WTC11 (cell line): Measurements from ENCODE around the gene DDX11. TPM values are rescaled to one million over a fixed set of nuclear protein-coding genes. Genes with fewer than 3 reads are reported as not detected.
A peak's percentile ranks its signal among the peaks of the same experiment; 100 is the strongest.
"Not testable (repeated sequence)": the region's sequence is repeated elsewhere in the genome, so short reads cannot be mapped to it uniquely, and the experiment has no call there.

Experiments
- ATAC-seq: fragments of 200-7000 bp; cut with Tn5 transposase; 2 replicates; pipeline ENCODE4 v1.10.0; 2021; ENCODE audit warnings: mild to moderate bottlenecking, moderate library complexity
- CTCF ChIA-PET: fragments of 300-600 bp; sonication (Branson Sonifier 250); formaldehyde crosslinking; loops from one replicate; lab custom pipeline; 2021; ENCODE audit warnings: antibody characterized with exemption; lab: Charles Lee
- POLR2A ChIA-PET: fragments of 350-600 bp; sonication (Branson Sonifier 250); formaldehyde crosslinking; loops from one replicate; lab custom pipeline; 2021; ENCODE audit warnings: antibody characterized with exemption; lab: Charles Lee
- DNase-seq: peaks from one replicate; pipeline ENCODE4 v3.0.0; 2021; ENCODE audit warnings: low spot score
- H3K27ac Mint-ChIP-seq: 2 replicates; pipeline ENCODE4 v1.8.0; 2021; ENCODE audit warnings: mixed read lengths
- H3K27me3 Mint-ChIP-seq: 2 replicates; pipeline ENCODE4 v1.8.0; 2021; ENCODE audit warnings: low read depth, mild to moderate bottlenecking, moderate library complexity, mixed read lengths
- H3K36me3 Mint-ChIP-seq: 2 replicates; pipeline ENCODE4 v1.8.0; 2021; ENCODE audit warnings: mixed read lengths
- H3K4me1 Mint-ChIP-seq: 2 replicates; pipeline ENCODE4 v1.8.0; 2022; ENCODE audit warnings: mixed read lengths
- H3K4me3 Mint-ChIP-seq: 2 replicates; pipeline ENCODE4 v1.8.0; 2021; ENCODE audit warnings: mild to moderate bottlenecking, moderate library complexity, mixed read lengths
- H3K9me3 Mint-ChIP-seq: 2 replicates; pipeline ENCODE4 v1.8.0; 2021; ENCODE audit warnings: mixed read lengths
- ELF4 ChIP-seq: sonication (generic); formaldehyde crosslinking; IDR thresholded peaks from 2 replicates; pipeline ENCODE4 v1.8.1; 2022; ENCODE audit warnings: low read depth, mild to moderate bottlenecking, moderate library complexity, missing genetic modification reagents
- JUN ChIP-seq: sonication (generic); formaldehyde crosslinking; IDR thresholded peaks from 2 replicates; pipeline ENCODE4 v1.8.0; 2023; ENCODE audit warnings: mild to moderate bottlenecking, missing genetic modification reagents
- MAX ChIP-seq: sonication (generic); formaldehyde crosslinking; IDR thresholded peaks from 2 replicates; pipeline ENCODE4 v1.8.0; 2022; ENCODE audit warnings: mild to moderate bottlenecking, missing genetic modification reagents
- RELA ChIP-seq: sonication (generic); formaldehyde crosslinking; IDR thresholded peaks from 2 replicates; pipeline ENCODE4 v1.8.1; 2022; ENCODE audit warnings: missing genetic modification reagents, mild to moderate bottlenecking, borderline replicate concordance
- ZNF121 ChIP-seq: sonication (generic); formaldehyde crosslinking; IDR thresholded peaks from 2 replicates; pipeline ENCODE4 v1.8.0; 2023; ENCODE audit warnings: missing genetic modification reagents
- ZNF219 ChIP-seq: sonication (generic); formaldehyde crosslinking; IDR thresholded peaks from 2 replicates; pipeline ENCODE4 v1.8.0; 2023; ENCODE audit warnings: missing genetic modification reagents, mild to moderate bottlenecking, borderline replicate concordance
- ZNF232 ChIP-seq: sonication (generic); formaldehyde crosslinking; IDR thresholded peaks from 2 replicates; pipeline ENCODE4 v1.8.0; 2022; ENCODE audit warnings: mild to moderate bottlenecking, missing genetic modification reagents
- total RNA-seq: library from RNA; stranded (reverse); gene quantifications from 3 replicates; pipeline ENCODE4 v1.2.3, GENCODE V29; 2021

Gene DDX11
- total RNA-seq, 1 experiment from 2014 or later, result 219 TPM

- no peak for TF ChIP-seq ELF4 (CRISPR knock-in tag)
- TF ChIP-seq, all 79 proteins: peak for 0
Observed at GRCh38 chr12:31120392-31121008, 46.8 kb downstream of the DDX11 start (continued).

GRCh38 chr12:31121022-31121728 lies 47.5 kb downstream of the DDX11 start:
- CTCF ChIA-PET, result interaction anchor here (0.7 to 1.9 kb wide), 3 partner anchors 114 to 151 kb away, joined by 4 to 7 read pairs (median 6); no protein-coding TSS in a partner anchor
- Mint-ChIP-seq H3K4me3 (peak overlapping the region; percentile 68), H3K27me3 (peaks cover 40% of the 10 kb centered on the region)
- H3K4me1 Mint-ChIP-seq, H3K27ac Mint-ChIP-seq, H3K36me3 Mint-ChIP-seq, H3K9me3 Mint-ChIP-seq, ATAC-seq, POLR2A ChIA-PET: not testable (repeated sequence)
- peak; percentile 50 for DNase-seq

DNA sequence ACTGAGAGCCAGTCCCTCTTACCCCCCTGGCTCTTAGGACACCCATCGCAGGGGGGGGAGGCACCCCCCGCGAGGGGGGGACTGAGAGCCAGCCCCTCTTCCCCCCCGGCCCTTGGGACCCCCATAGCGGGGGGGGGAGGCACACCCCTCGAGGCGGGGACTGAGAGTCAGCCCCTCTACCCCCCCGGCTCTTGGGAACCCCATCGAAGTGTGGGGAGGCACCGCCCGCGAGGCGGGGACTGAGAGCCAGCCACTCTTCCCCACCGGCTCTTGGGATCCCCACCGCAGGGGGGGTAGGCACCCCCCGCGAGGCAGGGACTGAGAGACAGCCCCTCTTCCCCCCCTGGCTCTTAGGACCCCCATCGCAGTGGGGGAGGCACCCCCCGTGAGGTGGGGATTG lies 48.8 kb downstream of the DDX11 start:
- Mint-ChIP-seq H3K27ac (no peak overlapping the region), H3K27me3 (peaks cover 31% of the 10 kb centered on the region), H3K36me3 (no peaks in the 10 kb centered on the region), H3K4me1 (peaks cover 10% of the 10 kb centered on the region), H3K9me3 (no peaks in the 10 kb centered on the region), H3K4me3 (no peak overlapping the region)
- ATAC-seq (no peak), DNase-seq (no peak)
- POLR2A ChIA-PET, result no interaction called here
- TF ChIP-seq ZNF219 (CRISPR knock-in tag) (no peak), MAX (CRISPR knock-in tag) (no peak), JUN (CRISPR knock-in tag) (no peak), ZNF232 (CRISPR knock-in tag) (no peak), RELA (CRISPR knock-in tag) (no peak), ZNF121 (CRISPR knock-in tag) (no peak)
- CTCF ChIA-PET, result no interaction called here

DNA sequence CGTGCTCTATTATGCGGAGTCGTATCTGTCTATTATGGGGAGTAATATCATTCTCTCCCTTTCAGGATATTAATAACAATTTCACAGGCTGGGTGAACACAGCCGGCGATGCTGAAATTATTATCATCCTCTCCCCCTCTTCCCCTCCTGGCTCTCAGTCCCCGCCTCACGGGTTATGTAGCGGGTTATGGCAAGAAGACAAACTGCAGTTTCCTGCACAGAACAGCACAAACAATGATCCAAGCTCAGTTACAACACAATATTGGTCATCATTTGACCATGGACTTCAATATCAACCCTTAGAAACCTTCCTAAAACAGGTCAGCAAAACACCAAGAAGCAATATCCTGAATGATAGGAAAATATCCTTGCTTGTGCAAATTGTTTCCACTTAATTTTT lies 50.5 kb downstream of the DDX11 start:
- H3K9me3 Mint-ChIP-seq, H3K36me3 Mint-ChIP-seq, H3K4me3 Mint-ChIP-seq, H3K27ac Mint-ChIP-seq, CTCF ChIA-PET, DNase-seq, ATAC-seq, POLR2A ChIA-PET: not testable (repeated sequence)
- Mint-ChIP-seq H3K27me3 (peaks cover 15% of the 10 kb centered on the region), H3K4me1 (peaks cover 13% of the 10 kb centered on the region)

GRCh38 chr12:31125171-31125570 lies 51.5 kb downstream of the DDX11 start:
- H3K4me1 Mint-ChIP-seq, result peaks cover 13% of the 10 kb centered on the region
- DNase-seq, ATAC-seq, CTCF ChIA-PET, H3K4me3 Mint-ChIP-seq, H3K9me3 Mint-ChIP-seq, H3K36me3 Mint-ChIP-seq, POLR2A ChIA-PET, H3K27ac Mint-ChIP-seq, H3K27me3 Mint-ChIP-seq: not testable (repeated sequence)

DNA sequence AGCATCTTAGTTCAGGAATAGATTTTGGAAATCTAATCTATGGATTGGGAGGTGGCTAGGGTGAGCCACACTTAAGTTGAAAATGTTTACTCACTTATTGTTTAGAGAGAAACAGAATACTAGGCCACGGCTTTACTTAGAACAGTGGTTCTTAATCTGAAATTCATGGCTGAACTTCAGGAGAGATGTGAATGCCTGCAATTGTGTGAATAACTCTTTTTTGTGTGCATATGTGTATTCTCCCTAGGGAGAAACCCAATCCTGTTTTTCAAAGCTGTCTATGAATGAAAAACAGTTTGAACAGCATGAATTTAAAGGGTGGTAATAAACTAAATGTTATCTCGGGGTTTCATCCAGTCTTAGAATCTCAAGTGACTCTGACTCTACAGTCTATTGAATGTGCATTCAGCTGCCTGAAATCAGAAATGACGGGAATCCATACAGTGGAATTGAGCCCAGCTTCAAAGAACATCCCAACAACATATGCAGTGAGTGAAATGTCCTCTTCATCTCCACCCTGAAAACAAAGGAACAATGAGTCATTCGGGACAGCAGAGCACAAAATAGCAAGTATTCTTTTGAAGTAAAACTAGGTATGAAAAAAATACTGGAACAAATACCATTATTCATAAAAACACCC lies 53.7 kb downstream of the DDX11 start:
- DNase-seq, H3K4me1 Mint-ChIP-seq, POLR2A ChIA-PET, H3K36me3 Mint-ChIP-seq, H3K27ac Mint-ChIP-seq, H3K4me3 Mint-ChIP-seq, CTCF ChIA-PET, H3K9me3 Mint-ChIP-seq, H3K27me3 Mint-ChIP-seq, ATAC-seq: not testable (repeated sequence)

DNA sequence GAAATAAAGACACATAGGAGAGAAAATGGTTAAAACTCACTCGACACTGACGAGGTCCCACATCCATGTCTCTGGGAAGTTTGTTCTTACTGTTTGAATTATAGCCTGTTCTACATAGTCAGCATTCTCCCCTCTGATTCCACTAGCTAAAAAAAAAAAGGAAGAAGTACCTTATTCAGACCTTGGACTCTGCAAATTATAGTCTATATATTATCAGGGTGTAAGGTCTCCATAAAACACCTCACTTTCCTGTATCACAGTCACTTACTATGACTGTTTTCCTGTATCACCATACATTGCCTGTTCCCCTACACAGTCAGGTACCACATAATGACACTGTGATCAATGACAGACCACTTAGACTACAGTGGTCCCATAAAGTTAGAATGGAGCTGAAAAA lies 62.9 kb downstream of the DDX11 start:
- CTCF ChIA-PET, H3K4me1 Mint-ChIP-seq, H3K36me3 Mint-ChIP-seq, DNase-seq, H3K4me3 Mint-ChIP-seq, POLR2A ChIA-PET, H3K27me3 Mint-ChIP-seq, ATAC-seq, H3K27ac Mint-ChIP-seq: not testable (repeated sequence)
- H3K9me3 Mint-ChIP-seq, result peaks cover 13% of the 10 kb centered on the region

GRCh38 chr12:31144768-31145167 lies 71.1 kb downstream of the DDX11 start:
- DNase-seq, H3K4me1 Mint-ChIP-seq, H3K27me3 Mint-ChIP-seq, CTCF ChIA-PET, H3K36me3 Mint-ChIP-seq, ATAC-seq, H3K4me3 Mint-ChIP-seq, POLR2A ChIA-PET, H3K27ac Mint-ChIP-seq: not testable (repeated sequence)
- peaks cover 10% of the 10 kb centered on the region for H3K9me3 Mint-ChIP-seq

DNA sequence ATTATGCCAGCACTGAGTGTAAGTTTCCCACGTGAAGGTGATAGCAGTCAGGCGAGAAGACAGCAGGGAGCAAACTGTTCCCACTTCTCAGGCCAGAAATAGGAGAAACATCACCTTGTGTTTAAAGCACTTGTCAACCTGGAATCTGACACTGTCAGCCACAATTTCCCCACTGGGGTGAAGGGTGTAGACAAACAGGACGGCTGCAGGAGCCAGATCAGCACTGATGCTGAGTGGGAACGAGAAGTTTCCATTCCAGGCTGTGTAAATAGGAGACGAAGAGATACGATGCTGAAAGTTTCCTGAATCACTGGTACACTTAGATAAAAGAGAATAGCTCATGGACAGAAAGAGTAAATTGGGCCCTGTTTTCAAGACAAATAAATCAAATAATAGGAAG lies 71.6 kb downstream of the DDX11 start:
- ATAC-seq, H3K4me1 Mint-ChIP-seq, H3K9me3 Mint-ChIP-seq, DNase-seq, H3K4me3 Mint-ChIP-seq, H3K36me3 Mint-ChIP-seq, POLR2A ChIA-PET, H3K27ac Mint-ChIP-seq, H3K27me3 Mint-ChIP-seq, CTCF ChIA-PET: not testable (repeated sequence)

DNA sequence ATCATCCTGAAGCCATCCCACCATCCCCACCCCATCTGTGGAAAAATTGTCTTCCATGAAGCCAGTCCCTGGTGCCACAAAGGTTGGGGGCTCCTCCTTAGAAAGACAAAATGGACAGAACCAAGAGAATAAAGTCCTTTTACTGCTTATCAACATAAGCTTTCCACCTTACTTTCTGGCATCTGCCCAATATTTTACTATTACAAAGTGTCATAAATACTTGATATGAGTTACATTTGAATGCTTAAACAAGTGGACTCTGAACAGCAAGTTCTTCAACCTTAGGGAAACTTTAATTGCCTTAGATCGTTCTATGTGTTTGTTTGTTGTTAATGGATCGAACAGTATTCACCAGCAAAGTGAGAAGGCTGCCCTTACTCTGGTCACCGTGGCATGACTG lies 73.8 kb downstream of the DDX11 start:
- H3K4me3 Mint-ChIP-seq, CTCF ChIA-PET, H3K27me3 Mint-ChIP-seq, H3K4me1 Mint-ChIP-seq, DNase-seq, H3K9me3 Mint-ChIP-seq, H3K27ac Mint-ChIP-seq, H3K36me3 Mint-ChIP-seq, ATAC-seq, POLR2A ChIA-PET: not testable (repeated sequence)

DNA sequence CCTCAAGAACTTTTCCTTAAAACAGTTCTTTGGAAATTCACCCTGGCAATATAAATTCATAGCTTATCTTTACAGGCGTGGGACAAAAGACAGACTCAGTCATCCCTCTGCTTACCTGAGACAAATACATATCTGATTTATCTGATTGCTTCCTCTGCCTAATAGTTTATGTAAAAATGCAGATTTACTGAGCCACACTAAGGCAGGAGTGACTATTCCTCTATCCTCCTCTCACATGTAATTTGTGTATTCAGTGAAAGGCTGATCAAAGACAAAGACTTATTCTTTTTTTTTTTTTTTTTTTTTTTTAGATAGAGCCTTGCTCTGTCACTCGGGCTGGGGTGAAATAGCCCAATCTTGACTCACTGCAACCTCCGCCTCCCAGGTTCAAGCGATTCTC lies 77.1 kb downstream of the DDX11 start:
- DNase-seq, ATAC-seq, H3K4me1 Mint-ChIP-seq, H3K27ac Mint-ChIP-seq, POLR2A ChIA-PET, H3K4me3 Mint-ChIP-seq, H3K36me3 Mint-ChIP-seq, H3K9me3 Mint-ChIP-seq, H3K27me3 Mint-ChIP-seq: not testable (repeated sequence)
- CTCF ChIA-PET, result interaction anchor here (0.7 kb wide), 1 partner anchor 67 kb away, joined by 3 read pairs; no protein-coding TSS in a partner anchor
